H1 (cell line): ENCODE data around the gene ALOX5. TPM values are rescaled to one million over a fixed set of nuclear protein-coding genes. Genes with fewer than 3 reads are reported as not detected.

Source experiments
- CTCF ChIA-PET: fragments of 300-600 bp; sonication (Branson Sonifier 250); formaldehyde crosslinking; loops from one replicate; lab custom pipeline; 2021; ENCODE audit not compliant: partially characterized antibody; lab: Charles Lee
- POLR2A ChIA-PET: fragments of 300-600 bp; sonication (Branson Sonifier 250); formaldehyde crosslinking; loops from one replicate; lab custom pipeline; 2021; ENCODE audit warnings: inconsistent platforms; ENCODE audit not compliant: partially characterized antibody; lab: Charles Lee
- DNase-seq, 2 experiments: peaks; one replicate each; pipeline versions ENCODE4 v3.0.0 to v3.0.0-alpha.2; 2010 to 2022; ENCODE audit warnings: low spot score in 2 of 2, low read depth in 1 of 2, mixed read lengths in 1 of 2
- FAIRE-seq: peaks from 2 replicates; lab custom pipeline; 2011; peaks lifted over from hg19 to GRCh38; lab: Jason Lieb, UNC
- H2AFZ ChIP-seq: 2 replicates; pipeline ENCODE4 v1.8.1; 2012; ENCODE audit warnings: low read length, inconsistent platforms
- H2AK5ac ChIP-seq: 2 replicates; pipeline ENCODE4 v1.6.1; 2013; ENCODE audit warnings: low read depth, low read length
- H2BK120ac ChIP-seq: replicated peaks from 2 replicates; pipeline ENCODE3; 2013; ENCODE audit warnings: low read depth, low read length, inconsistent platforms
- H2BK12ac ChIP-seq: 2 replicates; pipeline ENCODE4 v1.6.1; 2013; ENCODE audit warnings: low read depth, low read length
- H2BK15ac ChIP-seq: 2 replicates; pipeline ENCODE4 v1.6.1; 2013; ENCODE audit warnings: low read length
- H2BK20ac ChIP-seq: 2 replicates; pipeline ENCODE4 v1.6.1; 2013; ENCODE audit warnings: low read length
- H2BK5ac ChIP-seq: 2 replicates; pipeline ENCODE4 v1.6.1; 2013; ENCODE audit warnings: low read depth, low read length
- H3K14ac ChIP-seq: 2 replicates; pipeline ENCODE4 v1.6.1; 2013; ENCODE audit warnings: inconsistent platforms; ENCODE audit not compliant: insufficient read length
- H3K18ac ChIP-seq: 2 replicates; pipeline ENCODE4 v1.6.1; 2013; ENCODE audit warnings: low read length; ENCODE audit errors: extremely low read depth
- H3K23ac ChIP-seq: 2 replicates; pipeline ENCODE4 v1.6.1; 2013; ENCODE audit warnings: inconsistent platforms; ENCODE audit not compliant: insufficient read length
- H3K23me2 ChIP-seq: 2 replicates; pipeline ENCODE4 v1.6.1; 2013; ENCODE audit warnings: low read depth, low read length
- H3K27ac ChIP-seq: 2 replicates; pipeline ENCODE4 v1.6.1; 2011; ENCODE audit warnings: low read depth, low read length, inconsistent platforms
- H3K27me3 ChIP-seq, 4 experiments: replicated peaks in 1 of 4; 1 replicate in 1 of 4; 2 replicates in 3 of 4; pipeline versions ENCODE4 v1.6.1 to v1.8.1; 2011 to 2013; ENCODE audit warnings: low read length in 3 of 4, mild to moderate bottlenecking in 3 of 4, inconsistent platforms in 2 of 4, mixed read lengths in 2 of 4, moderate library complexity in 1 of 4; ENCODE audit not compliant: control insufficient read depth in 3 of 4, insufficient read depth in 3 of 4; ENCODE audit errors: extremely low read depth in 1 of 4
- H3K36me3 ChIP-seq, 4 experiments: 2 replicates each; pipeline versions ENCODE4 v1.6.1 to v1.8.1; 2011 to 2013; ENCODE audit warnings: mild to moderate bottlenecking in 4 of 4, low read length in 3 of 4, moderate library complexity in 2 of 4, control low read depth in 1 of 4, inconsistent platforms in 1 of 4; ENCODE audit not compliant: insufficient read depth in 4 of 4, control insufficient read depth in 2 of 4
- H3K4ac ChIP-seq: replicated peaks from 2 replicates; pipeline ENCODE3; 2013; ENCODE audit warnings: low read length, low read depth, mixed read lengths, inconsistent platforms; ENCODE audit not compliant: insufficient read length
- H3K4me1 ChIP-seq, 4 experiments: replicated peaks in 1 of 4; 1 replicate in 1 of 4; 2 replicates in 3 of 4; pipeline versions ENCODE4 v1.6.1 to v1.8.1; 2011 to 2013; ENCODE audit warnings: low read length in 3 of 4, inconsistent platforms in 2 of 4, mixed read lengths in 1 of 4; ENCODE audit not compliant: insufficient read depth in 4 of 4, control insufficient read depth in 3 of 4
- H3K4me2 ChIP-seq, 2 experiments: 2 replicates each; pipeline versions ENCODE4 v1.6.1 to v1.8.1; 2011 to 2013; ENCODE audit warnings: low read depth in 2 of 2, low read length in 2 of 2, control low read depth in 1 of 2, inconsistent platforms in 1 of 2, mild to moderate bottlenecking in 1 of 2; ENCODE audit not compliant: insufficient read depth in 1 of 2
- H3K4me3 ChIP-seq, 4 experiments: fragments of 200-600, 300-600 bp in 1 of 4; sonication (generic), shearing (Covaris generic), sonication (Bioruptor Twin) in 1 of 4; 2 replicates each; pipeline versions ENCODE4 v1.5.1 to v1.8.1; 2011 to 2016; ENCODE audit warnings: low read length in 4 of 4, low read depth in 3 of 4, control low read depth in 2 of 4, inconsistent platforms in 2 of 4, mild to moderate bottlenecking in 2 of 4, mixed read lengths in 1 of 4, moderate library complexity in 1 of 4; ENCODE audit not compliant: insufficient read depth in 2 of 4; ENCODE audit errors: extremely low read depth in 1 of 4
- H3K56ac ChIP-seq: replicated peaks from 2 replicates; pipeline ENCODE3; 2013; ENCODE audit warnings: low read depth, mild to moderate bottlenecking, mixed read lengths, low read length, inconsistent platforms; ENCODE audit not compliant: insufficient read length
- H3K79me1 ChIP-seq: 2 replicates; pipeline ENCODE4 v1.6.1; 2013; ENCODE audit warnings: low read depth, low read length, control low read depth
- H3K79me2 ChIP-seq, 2 experiments: 2 replicates each; pipeline versions ENCODE4 v1.6.1 to v1.8.1; 2012 to 2013; ENCODE audit warnings: low read length in 2 of 2, mild to moderate bottlenecking in 2 of 2, inconsistent platforms in 1 of 2; ENCODE audit not compliant: insufficient read depth in 2 of 2, control insufficient read depth in 1 of 2
- H3K9ac ChIP-seq, 4 experiments: replicated peaks in 1 of 4; 1 replicate in 1 of 4; 2 replicates in 3 of 4; pipeline versions ENCODE4 v1.6.1 to v1.8.1; 2011 to 2013; ENCODE audit warnings: low read depth in 3 of 4, low read length in 3 of 4, control low read depth in 2 of 4, mild to moderate bottlenecking in 2 of 4, moderate library complexity in 2 of 4, inconsistent platforms in 1 of 4; ENCODE audit errors: extremely low read depth in 1 of 4
- H3K9me3 ChIP-seq, 2 experiments: 2 replicates each; pipeline versions ENCODE4 v1.6.1 to v1.8.1; 2012 to 2013; ENCODE audit warnings: mild to moderate bottlenecking in 2 of 2, moderate library complexity in 2 of 2, control low read depth in 1 of 2, inconsistent platforms in 1 of 2, low read depth in 1 of 2, low read length in 1 of 2, mixed read lengths in 1 of 2; ENCODE audit not compliant: insufficient read depth in 2 of 2
- H4K20me1 ChIP-seq, 2 experiments: replicated peaks in 1 of 2; 2 replicates each; pipeline versions ENCODE3 to v1.8.1; 2011 to 2013; ENCODE audit warnings: inconsistent platforms in 2 of 2, low read length in 2 of 2, mild to moderate bottlenecking in 1 of 2; ENCODE audit not compliant: insufficient read depth in 2 of 2, control insufficient read depth in 1 of 2
- H4K5ac ChIP-seq: 2 replicates; pipeline ENCODE4 v1.6.1; 2013; ENCODE audit warnings: low read length, low read depth, mixed read lengths, inconsistent platforms; ENCODE audit not compliant: insufficient read length
- H4K8ac ChIP-seq: 2 replicates; pipeline ENCODE4 v1.8.0; 2013; ENCODE audit warnings: mild to moderate bottlenecking, moderate library complexity, low read length, inconsistent platforms; ENCODE audit not compliant: insufficient read depth; ENCODE audit errors: extremely low read depth
- H4K91ac ChIP-seq: replicated peaks from 2 replicates; pipeline ENCODE3; 2013; ENCODE audit warnings: low read length, mixed read lengths, inconsistent platforms; ENCODE audit not compliant: insufficient read length
- BACH1 ChIP-seq: IDR thresholded peaks from 2 replicates; pipeline ENCODE4 v1.6.1; 2012; ENCODE audit warnings: low read length, improper control_type of control experiment
- BCL11A ChIP-seq, 2 experiments: IDR thresholded peaks; one replicate each; pipeline ENCODE4 v1.6.1; 2011; ENCODE audit warnings: low read depth in 2 of 2, low read length in 2 of 2, mild to moderate bottlenecking in 2 of 2
- CBX5 ChIP-seq: fragments of 300-800, 300-1000 bp; sonication (generic); IDR thresholded peaks from 2 replicates; pipeline ENCODE4 v1.7.1; 2016; ENCODE audit warnings: antibody characterized with exemption, low read length, low read depth
- CEBPB ChIP-seq: IDR thresholded peaks from 2 replicates; pipeline ENCODE4 v1.6.1; 2012; ENCODE audit warnings: low read depth, low read length
- JUN ChIP-seq: IDR thresholded peaks from 2 replicates; pipeline ENCODE4 v1.6.1; 2011; ENCODE audit warnings: low read depth, mild to moderate bottlenecking, improper control_type of control experiment, low read length
- KDM1A ChIP-seq: fragments of 200-600, 300-600 bp; sonication (generic); IDR thresholded peaks from 2 replicates; pipeline ENCODE4 v1.7.1; 2016; ENCODE audit warnings: mild to moderate bottlenecking, low read length, borderline replicate concordance
- TAF1 ChIP-seq: IDR thresholded peaks from 2 replicates; pipeline ENCODE4 v1.6.1; 2011; ENCODE audit warnings: mild to moderate bottlenecking, low read depth, low read length
- WGBS, 2 experiments: shearing (Covaris generic) in 1 of 2; methylation state at CpG; one replicate each; pipeline versions ENCODE4 v1.1.6 to v1.1.7; 2013 to 2015; ENCODE audit warnings: low lambda C conversion rate in 2 of 2, mixed read lengths in 2 of 2, inconsistent platforms in 1 of 2, low coverage in 1 of 2, missing lambda C conversion rate in 1 of 2; ENCODE audit not compliant: insufficient replicate concordance in 2 of 2, insufficient coverage in 1 of 2, insufficient read length in 1 of 2; ENCODE audit errors: extremely low coverage in 1 of 2, missing lambda C conversion rate in 1 of 2; 5-methylcytosine and 5-hydroxymethylcytosine counted together
- polyA plus RNA-seq, 7 experiments: library from polyadenylated mRNA; depleted of rRNA in 3 of 7; stranded (reverse) in 5 of 7; unstranded in 2 of 7; fragments of >200 nt in 5 of 7; fragments of 200-250 nt in 2 of 7; gene quantifications; 1 replicate in 5 of 7; 2 replicates in 1 of 7; 4 replicates in 1 of 7; pipeline versions ENCODE4 v1.2.1 to v1.2.3, GENCODE V29; 2011 to 2013; ENCODE audit warnings: missing spikeins in 2 of 7, mixed read lengths in 2 of 7
- total RNA-seq: library from RNA; stranded (reverse); fragmentation: NEBNext Ultra II Directional; extraction: Animal tissue kit (Norgen Biotek cat#: 25700); gene quantifications from 2 replicates; pipeline ENCODE4 v1.2.1, GENCODE V29; 2021
- TF ChIP-seq, protein P1 (sequence below): IDR thresholded peaks from 2 replicates; pipeline ENCODE4 v1.6.1; 2011; ENCODE audit warnings: low read length, improper control_type of control experiment
- TF ChIP-seq, protein P2 (sequence below): IDR thresholded peaks from 2 replicates; pipeline ENCODE4 v1.6.1; 2011; ENCODE audit warnings: low read depth, mild to moderate bottlenecking, low read length; ENCODE audit not compliant: insufficient read depth
- TF ChIP-seq, protein P3 (sequence below): IDR thresholded peaks from 2 replicates; pipeline ENCODE4 v1.6.1; 2012; ENCODE audit warnings: inconsistent platforms

The ALOX5 gene
- total and polyA plus RNA-seq, 2 of the 8 experiments (the other 6 are each of a cell fraction or from before 2014, with no cell fraction given), result 1.6 to 3.8 TPM

DNA sequence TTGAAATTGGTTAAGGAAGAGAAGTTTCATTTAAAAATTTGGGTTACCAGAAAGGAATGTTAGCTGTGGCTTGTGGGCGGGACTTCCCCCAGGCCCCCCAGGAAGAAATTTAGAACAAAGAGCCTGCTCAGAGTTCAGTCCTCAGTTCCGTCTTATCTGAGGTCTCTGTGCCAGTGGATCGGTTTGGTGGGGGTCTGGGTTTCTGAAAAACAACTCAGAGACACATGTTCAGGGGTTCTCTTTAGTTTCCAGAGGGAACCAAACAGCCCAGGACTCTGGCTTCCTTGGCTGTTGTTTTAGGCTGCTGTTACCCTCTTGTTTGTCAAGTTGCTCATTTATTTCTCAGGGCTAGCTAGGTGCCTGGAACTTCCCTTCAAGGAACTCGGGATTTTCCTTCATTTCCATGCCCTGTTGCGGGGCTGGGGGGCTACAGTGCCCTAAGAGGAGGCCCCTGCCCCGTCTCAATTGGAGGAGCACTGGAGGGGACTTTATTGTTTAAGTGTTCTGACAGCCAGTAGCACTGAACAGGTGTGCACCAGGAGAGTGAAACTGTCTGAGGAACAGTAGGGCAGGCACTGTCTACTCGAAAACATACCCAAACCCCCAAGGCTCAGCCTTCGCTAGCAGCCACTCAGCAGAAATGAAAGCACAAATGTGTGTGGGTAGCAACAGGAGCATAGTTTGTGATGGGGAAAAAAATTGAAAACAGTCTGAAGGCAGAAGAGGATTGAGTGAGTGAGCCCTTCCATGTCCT is 59.9 kb downstream of the ALOX5 start:
- no peak overlapping the region for H2AFZ ChIP-seq
- 85% methylated on average over 8 of the region's 8 CpGs; no CpG with 5 or more reads in 1 of the 2 experiments for WGBS, 2 experiments
- FAIRE-seq, result no peak
- TF ChIP-seq CBX5 (no peak), BCL11A (IDR thresholded peaks at IDR 0.05; ENCODE audit: low read depth in 2 of 2, low read length in 2 of 2) (no peak), BACH1 (no peak), JUN (no peak), KDM1A (no peak), TAF1 (no peak), CEBPB (no peak)
- TF ChIP-seq, protein P1, sequence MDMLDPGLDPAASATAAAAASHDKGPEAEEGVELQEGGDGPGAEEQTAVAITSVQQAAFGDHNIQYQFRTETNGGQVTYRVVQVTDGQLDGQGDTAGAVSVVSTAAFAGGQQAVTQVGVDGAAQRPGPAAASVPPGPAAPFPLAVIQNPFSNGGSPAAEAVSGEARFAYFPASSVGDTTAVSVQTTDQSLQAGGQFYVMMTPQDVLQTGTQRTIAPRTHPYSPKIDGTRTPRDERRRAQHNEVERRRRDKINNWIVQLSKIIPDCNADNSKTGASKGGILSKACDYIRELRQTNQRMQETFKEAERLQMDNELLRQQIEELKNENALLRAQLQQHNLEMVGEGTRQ, result no peak
- TF ChIP-seq, protein P2, sequence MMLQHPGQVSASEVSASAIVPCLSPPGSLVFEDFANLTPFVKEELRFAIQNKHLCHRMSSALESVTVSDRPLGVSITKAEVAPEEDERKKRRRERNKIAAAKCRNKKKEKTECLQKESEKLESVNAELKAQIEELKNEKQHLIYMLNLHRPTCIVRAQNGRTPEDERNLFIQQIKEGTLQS, result no peak
- TF ChIP-seq, protein P3, sequence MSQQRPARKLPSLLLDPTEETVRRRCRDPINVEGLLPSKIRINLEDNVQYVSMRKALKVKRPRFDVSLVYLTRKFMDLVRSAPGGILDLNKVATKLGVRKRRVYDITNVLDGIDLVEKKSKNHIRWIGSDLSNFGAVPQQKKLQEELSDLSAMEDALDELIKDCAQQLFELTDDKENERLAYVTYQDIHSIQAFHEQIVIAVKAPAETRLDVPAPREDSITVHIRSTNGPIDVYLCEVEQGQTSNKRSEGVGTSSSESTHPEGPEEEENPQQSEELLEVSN, result no peak

More for the DNA sequence above, 59.9 kb downstream of the ALOX5 start:
- H2BK5ac ChIP-seq, result no peak overlapping the region
- no peak overlapping the region for H3K14ac ChIP-seq
- peak overlapping the region; percentile 47 for H3K4ac ChIP-seq
- H3K4me3 ChIP-seq, result no peak overlapping the region
- H2BK12ac ChIP-seq, result no peak overlapping the region
- no peak overlapping the region; the same call in 1 of the 2 replicates for H2BK20ac ChIP-seq
- no peak overlapping the region for H3K27ac ChIP-seq
- peaks cover 4 to 12% (median 5%) of the 10 kb centered on the region in 4 experiments for H3K4me1 ChIP-seq
- peak overlapping the region; percentile 65 for H4K91ac ChIP-seq
- no peaks in the 10 kb centered on the region for H3K27me3 ChIP-seq
- H3K9ac ChIP-seq, result no peak overlapping the region; a peak in 1 of 7 replicates
- no peaks in the 10 kb centered on the region for H3K36me3 ChIP-seq
- no peaks in the 10 kb centered on the region for H3K79me1 ChIP-seq
- H3K4me2 ChIP-seq, result no peak overlapping the region
- H3K23ac ChIP-seq, result no peak overlapping the region
- H3K23me2 ChIP-seq, result no peaks in the 10 kb centered on the region
- no peaks in the 10 kb centered on the region for H4K20me1 ChIP-seq
- peak in 1 of 2 experiments; percentile 41 for DNase-seq
- ChIA-PET CTCF (interaction anchor here (0.6 to 2.0 kb wide), 9 partner anchors 8 to 867 kb away, joined by 3 to 10 read pairs (median 4); no protein-coding TSS in a partner anchor), POLR2A (interaction anchor here (1.1 kb wide), 1 partner anchor 13 kb away, joined by 3 read pairs; no protein-coding TSS in a partner anchor)
- no peak overlapping the region for H2AK5ac ChIP-seq
- no peak overlapping the region for H2BK15ac ChIP-seq
- H4K5ac ChIP-seq, result no peak overlapping the region
- no peaks in the 10 kb centered on the region for H3K79me2 ChIP-seq
- no peak overlapping the region; the same call in 1 of the 2 replicates for H3K18ac ChIP-seq
- H2BK120ac ChIP-seq, result no peak overlapping the region
- no peak overlapping the region for H4K8ac ChIP-seq
- H3K9me3 ChIP-seq, result no peaks in the 10 kb centered on the region
- no peak overlapping the region for H3K56ac ChIP-seq
